A549 (cell line): ENCODE data around the gene SURF6. TPM values are rescaled to one million over a fixed set of nuclear protein-coding genes. Genes with fewer than 3 reads are reported as not detected.

Experiments
- CBX8 ChIP-seq: fragments of 200-600 bp; sonication (generic); IDR thresholded peaks from 2 replicates; pipeline ENCODE4 v1.6.1; 2016
- CEBPB ChIP-seq, 2 experiments: fragments of >200 bp in 1 of 2; sonication (Bioruptor Twin) in 1 of 2; formaldehyde crosslinking in 1 of 2; IDR thresholded peaks; 2 replicates each; pipeline ENCODE4 v1.6.1; 2012 to 2016
- CHD2 ChIP-seq: fragments of 150-350 bp; IDR thresholded peaks from 2 replicates; pipeline ENCODE4 v1.6.1; 2014; ENCODE audit warnings: low read length; ENCODE audit not compliant: partially characterized antibody
- CHD4 ChIP-seq: fragments of 200-600 bp; sonication (generic); IDR thresholded peaks from 2 replicates; pipeline ENCODE4 v1.6.1; 2016; ENCODE audit warnings: antibody characterized with exemption, mild to moderate bottlenecking, borderline replicate concordance
- EP300 ChIP-seq, 2 experiments: fragments of >200 bp; sonication (Bioruptor Twin); formaldehyde crosslinking; IDR thresholded peaks; 2 replicates in 1 of 2; 3 replicates in 1 of 2; pipeline ENCODE4 v1.6.1; 2016 to 2017
- FOSB ChIP-seq: fragments of 250-450 bp; sonication (Bioruptor Pico); IDR thresholded peaks from 2 replicates; pipeline ENCODE4 v1.5.0; 2020; ENCODE audit warnings: mild to moderate bottlenecking, moderate library complexity
- FOSL2 ChIP-seq, 2 experiments: fragments of 450-650 bp in 1 of 2; fragments of >200 bp in 1 of 2; sonication (Bioruptor Twin) in 1 of 2; formaldehyde crosslinking; IDR thresholded peaks; 2 replicates each; pipeline versions ENCODE4 v1.5.0 to v1.6.1; 2016 to 2020; ENCODE audit warnings: mild to moderate bottlenecking in 1 of 2, moderate library complexity in 1 of 2
- HDAC2 ChIP-seq: fragments of 200-600 bp; sonication (generic); IDR thresholded peaks from 2 replicates; pipeline ENCODE4 v1.6.1; 2016
- JUN ChIP-seq, 2 experiments: fragments of >200 bp; sonication (Bioruptor Twin); formaldehyde crosslinking; IDR thresholded peaks; 2 replicates in 1 of 2; 3 replicates in 1 of 2; pipeline ENCODE4 v1.6.1; 2016 to 2017
- MAFK ChIP-seq: fragments of 450-650 bp; IDR thresholded peaks from 2 replicates; pipeline ENCODE4 v1.6.1; 2014; ENCODE audit not compliant: partially characterized antibody
- MYC ChIP-seq: IDR thresholded peaks from 2 replicates; pipeline ENCODE4 v1.6.1; 2012; ENCODE audit warnings: mild to moderate bottlenecking, inconsistent platforms, low read length, improper control_type of control experiment, borderline replicate concordance
- NFE2L2 ChIP-seq: fragments of 150-350 bp; conservative IDR thresholded peaks from 2 replicates; pipeline ENCODE4 v1.6.1; 2014; ENCODE audit warnings: low read length
- NPAS2 ChIP-seq: fragments of 250-450 bp; sonication (Bioruptor Pico); IDR thresholded peaks from 2 replicates; pipeline ENCODE4 v1.8.0; 2022; ENCODE audit warnings: mild to moderate bottlenecking, moderate library complexity, borderline replicate concordance
- PHF8 ChIP-seq: fragments of 200-600 bp; sonication (generic); IDR thresholded peaks from 2 replicates; pipeline ENCODE4 v1.6.1; 2016; ENCODE audit warnings: low read depth, mild to moderate bottlenecking, antibody characterized with exemption, moderate library complexity, borderline replicate concordance
- POLR2AphosphoS2 ChIP-seq: conservative IDR thresholded peaks from 2 replicates; pipeline ENCODE4 v1.6.1; 2012; ENCODE audit warnings: low read length, improper control_type of control experiment, inconsistent platforms
- RCOR1 ChIP-seq: fragments of 150-350 bp; IDR thresholded peaks from 2 replicates; pipeline ENCODE4 v1.6.1; 2014; ENCODE audit warnings: antibody characterized with exemption, low read length, low read depth
- RFX5 ChIP-seq: fragments of 450-650 bp; IDR thresholded peaks from 2 replicates; pipeline ENCODE4 v1.7.1; 2014; ENCODE audit warnings: antibody characterized with exemption, mild to moderate bottlenecking, moderate library complexity
- SREBF2 ChIP-seq: fragments of 450-650 bp; IDR thresholded peaks from 2 replicates; pipeline ENCODE4 v1.6.1; 2014; ENCODE audit warnings: mild to moderate bottlenecking, moderate library complexity
- ZNF302 ChIP-seq: fragments of 250-450 bp; sonication (Bioruptor Pico); IDR thresholded peaks from 2 replicates; pipeline ENCODE4 v1.9.0; 2021; ENCODE audit warnings: inconsistent platforms, mild to moderate bottlenecking, moderate library complexity
- polyA plus RNA-seq, 4 experiments: library from polyadenylated mRNA; depleted of rRNA in 3 of 4; stranded (reverse); fragments of >200 nt; fragmentation: RNase III in 1 of 4; extraction: RNeasy Plus Mini Kit Qiagen cat#74134 plus additional on column Dnase treatment in 1 of 4; gene quantifications; 2 replicates in 3 of 4; 3 replicates in 1 of 4; pipeline ENCODE4 v1.2.3, GENCODE V29; 2011 to 2017
- TF ChIP-seq, protein P1 (sequence below): fragments of 450-650 bp; IDR thresholded peaks from 2 replicates; pipeline ENCODE4 v1.6.1; 2014; ENCODE audit warnings: antibody characterized with exemption
- TF ChIP-seq, protein P2 (sequence below): fragments of 250-450 bp; sonication (Bioruptor Pico); IDR thresholded peaks from 2 replicates; pipeline ENCODE4 v1.5.0; 2020; ENCODE audit warnings: low read depth, mild to moderate bottlenecking, moderate library complexity
- TF ChIP-seq, protein P3 (sequence below): fragments of 150-350 bp; IDR thresholded peaks from 2 replicates; pipeline ENCODE4 v1.6.1; 2014; ENCODE audit warnings: low read depth, mild to moderate bottlenecking, low read length
- TF ChIP-seq, protein P4 (sequence below): fragments of 200-600 bp; sonication (generic); IDR thresholded peaks from 2 replicates; pipeline ENCODE4 v1.6.1; 2016; ENCODE audit warnings: antibody characterized with exemption, mild to moderate bottlenecking, moderate library complexity

SURF6 gene
- polyA plus RNA-seq, 2 of the 4 experiments (the other 2 are of a cell fraction): 10.5 to 25.1 TPM

DNA sequence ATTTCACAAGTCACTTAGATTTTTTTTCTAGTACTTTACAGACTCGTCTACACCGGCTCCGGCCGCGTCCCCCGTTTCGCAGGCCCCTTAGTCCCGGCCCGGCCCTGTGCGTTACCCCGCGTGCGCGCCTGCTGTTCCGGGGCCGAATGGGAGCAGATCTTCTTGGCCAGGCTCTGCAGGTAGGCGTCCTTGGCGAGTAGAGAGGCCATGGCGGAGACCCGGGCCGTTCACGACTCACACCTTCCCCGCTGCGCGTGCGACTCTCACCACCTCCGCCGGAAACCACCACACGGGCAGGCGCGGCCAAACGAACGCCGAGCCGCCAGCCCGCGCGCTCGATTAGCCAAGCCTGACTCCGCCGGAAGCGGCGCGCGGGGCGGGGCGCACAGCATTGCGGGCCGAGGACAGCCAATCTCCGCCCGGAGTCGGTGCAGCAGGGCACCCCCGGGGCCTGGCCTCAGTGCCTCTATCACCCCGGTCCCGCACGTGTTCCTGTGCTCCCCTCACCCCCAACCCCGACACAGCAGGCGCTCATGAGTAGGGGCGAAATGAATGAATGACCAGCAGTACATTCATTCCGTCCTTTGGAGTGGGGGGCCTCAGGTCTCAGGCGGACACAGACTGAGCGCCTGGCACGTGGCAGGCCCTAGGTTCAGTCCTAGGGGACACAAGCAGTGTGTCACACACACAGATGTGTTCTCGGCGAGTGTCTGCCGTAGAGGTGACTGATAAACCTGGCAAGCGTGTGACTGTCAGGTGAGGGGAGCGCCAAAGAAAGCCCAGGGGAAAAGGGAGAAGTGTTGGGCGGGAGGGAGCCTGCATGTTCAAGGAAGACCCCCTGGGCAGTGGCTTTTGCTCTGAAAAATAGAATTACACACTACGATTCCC, at the start of gene SURF6 (continued):
- TF ChIP-seq EP300 (IDR thresholded peaks at IDR 0.05) (no peak), CHD2 (no peak), NPAS2 (peak; percentile 41; the same call in 1 of the 2 replicates), MAFK (no peak), POLR2AphosphoS2 (no peak), HDAC2 (no peak), SREBF2 (no peak), RFX5 (no peak), PHF8 (peak; percentile 40; the same call in 1 of the 2 replicates), JUN (IDR thresholded peaks at IDR 0.05) (peak in 1 of 2 experiments; percentile 94; a peak in 4 of 5 replicates), NFE2L2 (no peak), ZNF302 (CRISPR knock-in tag) (no peak), CBX8 (no peak), RCOR1 (no peak), FOSL2 (IDR thresholded peaks at IDR 0.05) (no peak), FOSL2 (CRISPR knock-in tag; IDR thresholded peaks at IDR 0.05) (0 out of 2 replicates have a peak, but pooled peaks have one; percentile 1), FOSB (CRISPR knock-in tag) (no peak), MYC (peak; percentile 49; the same call in 1 of the 2 replicates), CHD4 (no peak), CEBPB (IDR thresholded peaks at IDR 0.05) (peak in 1 of 2 experiments; percentile 25; a peak in 1 of 4 replicates)
- TF ChIP-seq, protein P1, sequence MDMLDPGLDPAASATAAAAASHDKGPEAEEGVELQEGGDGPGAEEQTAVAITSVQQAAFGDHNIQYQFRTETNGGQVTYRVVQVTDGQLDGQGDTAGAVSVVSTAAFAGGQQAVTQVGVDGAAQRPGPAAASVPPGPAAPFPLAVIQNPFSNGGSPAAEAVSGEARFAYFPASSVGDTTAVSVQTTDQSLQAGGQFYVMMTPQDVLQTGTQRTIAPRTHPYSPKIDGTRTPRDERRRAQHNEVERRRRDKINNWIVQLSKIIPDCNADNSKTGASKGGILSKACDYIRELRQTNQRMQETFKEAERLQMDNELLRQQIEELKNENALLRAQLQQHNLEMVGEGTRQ: no peak
- TF ChIP-seq, protein P2, sequence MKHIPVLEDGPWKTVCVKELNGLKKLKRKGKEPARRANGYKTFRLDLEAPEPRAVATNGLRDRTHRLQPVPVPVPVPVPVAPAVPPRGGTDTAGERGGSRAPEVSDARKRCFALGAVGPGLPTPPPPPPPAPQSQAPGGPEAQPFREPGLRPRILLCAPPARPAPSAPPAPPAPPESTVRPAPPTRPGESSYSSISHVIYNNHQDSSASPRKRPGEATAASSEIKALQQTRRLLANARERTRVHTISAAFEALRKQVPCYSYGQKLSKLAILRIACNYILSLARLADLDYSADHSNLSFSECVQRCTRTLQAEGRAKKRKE (CRISPR knock-in tag): no peak
- TF ChIP-seq, protein P3, sequence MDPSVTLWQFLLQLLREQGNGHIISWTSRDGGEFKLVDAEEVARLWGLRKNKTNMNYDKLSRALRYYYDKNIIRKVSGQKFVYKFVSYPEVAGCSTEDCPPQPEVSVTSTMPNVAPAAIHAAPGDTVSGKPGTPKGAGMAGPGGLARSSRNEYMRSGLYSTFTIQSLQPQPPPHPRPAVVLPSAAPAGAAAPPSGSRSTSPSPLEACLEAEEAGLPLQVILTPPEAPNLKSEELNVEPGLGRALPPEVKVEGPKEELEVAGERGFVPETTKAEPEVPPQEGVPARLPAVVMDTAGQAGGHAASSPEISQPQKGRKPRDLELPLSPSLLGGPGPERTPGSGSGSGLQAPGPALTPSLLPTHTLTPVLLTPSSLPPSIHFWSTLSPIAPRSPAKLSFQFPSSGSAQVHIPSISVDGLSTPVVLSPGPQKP: peak; percentile 87; the same call in 1 of the 2 replicates
- TF ChIP-seq, protein P4, sequence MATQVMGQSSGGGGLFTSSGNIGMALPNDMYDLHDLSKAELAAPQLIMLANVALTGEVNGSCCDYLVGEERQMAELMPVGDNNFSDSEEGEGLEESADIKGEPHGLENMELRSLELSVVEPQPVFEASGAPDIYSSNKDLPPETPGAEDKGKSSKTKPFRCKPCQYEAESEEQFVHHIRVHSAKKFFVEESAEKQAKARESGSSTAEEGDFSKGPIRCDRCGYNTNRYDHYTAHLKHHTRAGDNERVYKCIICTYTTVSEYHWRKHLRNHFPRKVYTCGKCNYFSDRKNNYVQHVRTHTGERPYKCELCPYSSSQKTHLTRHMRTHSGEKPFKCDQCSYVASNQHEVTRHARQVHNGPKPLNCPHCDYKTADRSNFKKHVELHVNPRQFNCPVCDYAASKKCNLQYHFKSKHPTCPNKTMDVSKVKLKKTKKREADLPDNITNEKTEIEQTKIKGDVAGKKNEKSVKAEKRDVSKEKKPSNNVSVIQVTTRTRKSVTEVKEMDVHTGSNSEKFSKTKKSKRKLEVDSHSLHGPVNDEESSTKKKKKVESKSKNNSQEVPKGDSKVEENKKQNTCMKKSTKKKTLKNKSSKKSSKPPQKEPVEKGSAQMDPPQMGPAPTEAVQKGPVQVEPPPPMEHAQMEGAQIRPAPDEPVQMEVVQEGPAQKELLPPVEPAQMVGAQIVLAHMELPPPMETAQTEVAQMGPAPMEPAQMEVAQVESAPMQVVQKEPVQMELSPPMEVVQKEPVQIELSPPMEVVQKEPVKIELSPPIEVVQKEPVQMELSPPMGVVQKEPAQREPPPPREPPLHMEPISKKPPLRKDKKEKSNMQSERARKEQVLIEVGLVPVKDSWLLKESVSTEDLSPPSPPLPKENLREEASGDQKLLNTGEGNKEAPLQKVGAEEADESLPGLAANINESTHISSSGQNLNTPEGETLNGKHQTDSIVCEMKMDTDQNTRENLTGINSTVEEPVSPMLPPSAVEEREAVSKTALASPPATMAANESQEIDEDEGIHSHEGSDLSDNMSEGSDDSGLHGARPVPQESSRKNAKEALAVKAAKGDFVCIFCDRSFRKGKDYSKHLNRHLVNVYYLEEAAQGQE: no peak
